GM19351 (cell line): ENCODE results near the gene FAAP20.

Experiments
- ATAC-seq: cut with Tn5 transposase; IDR thresholded peaks from one replicate; pipeline ENCODE4 v1.9.1; 2021; ENCODE audit warnings: mild to moderate bottlenecking, moderate library complexity; ENCODE audit not compliant: unreplicated experiment

Gene FAAP20

GRCh38 chr1:2180297-2181245, 14.0 kb downstream of the FAAP20 start:
- no peak for ATAC-seq

- ATAC-seq: no peak
Observed at GRCh38 chr1:2179283-2180013, 15.1 kb downstream of the FAAP20 start.

GRCh38 chr1:2178875-2179274, 15.7 kb downstream of the FAAP20 start:
- ATAC-seq: no peak

- no peak for ATAC-seq
Observed at GRCh38 chr1:2177946-2178538, 16.5 kb downstream of the FAAP20 start.

GRCh38 chr1:2177541-2177940, 17.0 kb downstream of the FAAP20 start:
- no peak for ATAC-seq

GRCh38 chr1:2176615-2177014, 18.0 kb downstream of the FAAP20 start:
- no peak for ATAC-seq

GRCh38 chr1:2175681-2176454, 18.7 kb downstream of the FAAP20 start:
- ATAC-seq: no peak

GRCh38 chr1:2175055-2175414, 19.5 kb downstream of the FAAP20 start:
- ATAC-seq: no peak

GRCh38 chr1:2174348-2175054, 20.1 kb downstream of the FAAP20 start:
- no peak for ATAC-seq

GRCh38 chr1:2173546-2174347, 20.8 kb downstream of the FAAP20 start:
- ATAC-seq: no peak

GRCh38 chr1:2172551-2173146, 21.9 kb downstream of the FAAP20 start:
- ATAC-seq: no peak

- ATAC-seq: no peak
Observed at GRCh38 chr1:2172012-2172411, 22.6 kb downstream of the FAAP20 start.

- no peak for ATAC-seq
Observed at GRCh38 chr1:2170211-2170610, 24.4 kb downstream of the FAAP20 start.

GRCh38 chr1:2169200-2169836, 25.3 kb downstream of the FAAP20 start:
- no peak for ATAC-seq

- ATAC-seq: no peak
Observed at GRCh38 chr1:2168535-2168934, 26.0 kb downstream of the FAAP20 start.

- no peak for ATAC-seq
Observed at GRCh38 chr1:2168090-2168489, 26.5 kb downstream of the FAAP20 start.

GRCh38 chr1:2166695-2167094, 27.9 kb downstream of the FAAP20 start:
- no peak for ATAC-seq

- ATAC-seq: no peak
Observed at GRCh38 chr1:2166254-2166653, 28.3 kb downstream of the FAAP20 start.

GRCh38 chr1:2165646-2166045, 28.9 kb downstream of the FAAP20 start:
- no peak for ATAC-seq
